HepG2 (cell line): Measurements from ENCODE around the gene CFAP221. TPM values are rescaled to one million over a fixed set of nuclear protein-coding genes. Genes with fewer than 3 reads are reported as not detected.

Source experiments
- ATAC-seq: fragments of 200-7000 bp; cut with Tn5 transposase; 3 replicates; pipeline ENCODE4 v1.9.1; 2020; ENCODE audit warnings: mild to moderate bottlenecking, moderate library complexity
- BruUV-seq: library from RNA; stranded (reverse); fragments of 400-500 nt; replicated peaks from 2 replicates; lab custom pipeline; 2021; lab: Mats Ljungman, UMichigan
- CTCF ChIA-PET: fragments of 300-600 bp; formaldehyde crosslinking; extraction: SDS; loops from one replicate; lab custom pipeline; 2021; ENCODE audit warnings: low total read pairs, inconsistent platforms, low intra/inter-chr PET ratio; lab: Yijun Ruan, JAX
- POLR2A ChIA-PET: fragments of 350-600 bp; sonication (Branson Sonifier 250); formaldehyde crosslinking; loops from one replicate; lab custom pipeline; 2020; ENCODE audit warnings: antibody characterized with exemption, inconsistent platforms; lab: Yijun Ruan, JAX
- DNase-seq: peaks from one replicate; pipeline ENCODE4 v3.0.0-alpha.2; 2015; ENCODE audit warnings: low spot score
- FAIRE-seq: peaks from 3 replicates; lab custom pipeline; 2011; peaks lifted over from hg19 to GRCh38; lab: Jason Lieb, UNC
- H2AFZ ChIP-seq: one replicate; pipeline ENCODE4 v1.6.1; 2011; ENCODE audit warnings: low read length, inconsistent platforms
- H3K27ac ChIP-seq: fragments of 300-600 bp; 3 replicates; pipeline ENCODE4 v1.8.0; 2011; ENCODE audit warnings: mixed run types, mild to moderate bottlenecking, mixed read lengths, low read length, inconsistent platforms; ENCODE audit not compliant: insufficient read depth; ENCODE audit errors: extremely low read length
- H3K27me3 ChIP-seq, 2 experiments: fragments of 200-600 bp in 1 of 2; 2 replicates in 1 of 2; 3 replicates in 1 of 2; pipeline versions ENCODE4 v1.6.0 to v1.8.0; 2011; ENCODE audit warnings: low read length in 2 of 2, mild to moderate bottlenecking in 2 of 2, moderate library complexity in 2 of 2, inconsistent platforms in 1 of 2; ENCODE audit not compliant: insufficient read depth in 2 of 2, control insufficient read depth in 1 of 2
- H3K36me3 ChIP-seq, 2 experiments: fragments of 200-600 bp in 1 of 2; replicated peaks in 1 of 2; 2 replicates in 1 of 2; 3 replicates in 1 of 2; pipeline versions ENCODE4 v1.5.1 to v1.8.0; 2011; ENCODE audit warnings: low read length in 2 of 2, inconsistent platforms in 1 of 2; ENCODE audit not compliant: insufficient read depth in 2 of 2, control insufficient read depth in 1 of 2
- H3K4me1 ChIP-seq: 2 replicates; pipeline ENCODE4 v1.5.1; 2012; ENCODE audit warnings: low read length, inconsistent platforms; ENCODE audit not compliant: insufficient read depth
- H3K4me2 ChIP-seq: 2 replicates; pipeline ENCODE4 v1.6.0; 2011; ENCODE audit warnings: low read depth, low read length, inconsistent platforms
- H3K4me3 ChIP-seq, 3 experiments: fragments of 200-600 bp in 1 of 3; sonication (generic), shearing (Covaris generic) in 1 of 3; replicated peaks in 1 of 3; 2 replicates each; pipeline ENCODE4 v1.5.1; 2011 to 2016; ENCODE audit warnings: low read length in 3 of 3, inconsistent platforms in 2 of 3, low read depth in 2 of 3, mild to moderate bottlenecking in 2 of 3, control low read depth in 1 of 3, mixed read lengths in 1 of 3; ENCODE audit not compliant: insufficient read depth in 1 of 3
- H3K79me2 ChIP-seq: one replicate; pipeline ENCODE4 v1.6.1; 2011; ENCODE audit warnings: low read length, inconsistent platforms; ENCODE audit not compliant: insufficient read depth
- H3K9ac ChIP-seq: 2 replicates; pipeline ENCODE4 v1.6.0; 2011; ENCODE audit warnings: mild to moderate bottlenecking, low read depth, low read length, inconsistent platforms; ENCODE audit not compliant: insufficient read depth
- H3K9me3 ChIP-seq: 2 replicates; pipeline ENCODE4 v1.5.1; 2012; ENCODE audit warnings: mild to moderate bottlenecking, low read length
- H4K20me1 ChIP-seq: 2 replicates; pipeline ENCODE4 v1.6.0; 2011; ENCODE audit warnings: inconsistent platforms, mild to moderate bottlenecking, low read length, moderate library complexity; ENCODE audit not compliant: insufficient read depth
- ARHGAP35 ChIP-seq: sonication (generic); formaldehyde crosslinking; IDR thresholded peaks from 2 replicates; pipeline ENCODE4 v1.9.0; 2022; ENCODE audit warnings: mild to moderate bottlenecking, inconsistent platforms, moderate library complexity, missing genetic modification reagents, borderline replicate concordance
- ATF6 ChIP-seq: sonication (generic); formaldehyde crosslinking; conservative IDR thresholded peaks from 2 replicates; pipeline ENCODE4 v1.4.0; 2020; ENCODE audit warnings: missing genetic modification reagents
- CREBL2 ChIP-seq: sonication (generic); formaldehyde crosslinking; IDR thresholded peaks from 2 replicates; pipeline ENCODE4 v1.8.1; 2023; ENCODE audit warnings: missing genetic modification reagents, mild to moderate bottlenecking, borderline replicate concordance
- CSRNP2 ChIP-seq: sonication (generic); formaldehyde crosslinking; conservative IDR thresholded peaks from 2 replicates; pipeline ENCODE4 v1.8.0; 2022; ENCODE audit warnings: low read depth, missing genetic modification reagents
- DBP ChIP-seq: sonication (generic); formaldehyde crosslinking; IDR thresholded peaks from 2 replicates; pipeline ENCODE4 v1.4.0; 2020; ENCODE audit warnings: missing genetic modification reagents; ENCODE audit errors: not compliant biosample characterization
- DNMT3B ChIP-seq: conservative IDR thresholded peaks from 2 replicates; pipeline ENCODE4 v1.6.1; 2016; ENCODE audit warnings: missing biosample characterization, control low read depth
- EP300 ChIP-seq, 3 experiments: sonication (generic) in 1 of 3; formaldehyde crosslinking in 1 of 3; IDR thresholded peaks; 2 replicates each; pipeline versions ENCODE4 v1.5.1 to v1.6.1; 2011 to 2020; ENCODE audit warnings: low read depth in 2 of 3, low read length in 2 of 3, borderline replicate concordance in 1 of 3, improper control_type of control experiment in 1 of 3, mild to moderate bottlenecking in 1 of 3, missing genetic modification reagents in 1 of 3, moderate library complexity in 1 of 3
- NR0B2 ChIP-seq: sonication (generic); formaldehyde crosslinking; IDR thresholded peaks from 2 replicates; pipeline ENCODE4 v1.4.0; 2020; ENCODE audit warnings: mild to moderate bottlenecking, missing genetic modification reagents
- NR2F1 ChIP-seq, 2 experiments: fragments of 450-650 bp in 1 of 2; formaldehyde crosslinking in 1 of 2; IDR thresholded peaks; 2 replicates each; pipeline versions ENCODE4 v1.5.0 to v1.6.1; 2016 to 2020; ENCODE audit warnings: mild to moderate bottlenecking in 1 of 2, missing compliant biosample characterization in 1 of 2, missing genetic modification reagents in 1 of 2, moderate library complexity in 1 of 2
- PCBP2 ChIP-seq: fragments of 200-400 bp; formaldehyde crosslinking; optimal IDR thresholded peaks from 2 replicates; pipeline ENCODE3; 2018; ENCODE audit warnings: low read length, low read depth; ENCODE audit not compliant: poor library complexity, severe bottlenecking
- PHF20 ChIP-seq: sonication (generic); formaldehyde crosslinking; IDR thresholded peaks from 2 replicates; pipeline ENCODE4 v1.5.0; 2020; ENCODE audit warnings: mild to moderate bottlenecking, missing genetic modification reagents
- RFXAP ChIP-seq: sonication (generic); formaldehyde crosslinking; IDR thresholded peaks from 2 replicates; pipeline ENCODE4 v1.4.0; 2020; ENCODE audit warnings: missing genetic modification reagents, borderline replicate concordance
- SP4 ChIP-seq: sonication (generic); formaldehyde crosslinking; IDR thresholded peaks from 2 replicates; pipeline ENCODE4 v1.8.1; 2023; ENCODE audit warnings: mild to moderate bottlenecking, missing genetic modification reagents
- SP5 ChIP-seq: IDR thresholded peaks from 2 replicates; pipeline ENCODE4 v1.6.1; 2016; ENCODE audit warnings: low read depth, borderline replicate concordance
- ZNF282 ChIP-seq: fragments of 450-650 bp; IDR thresholded peaks from 2 replicates; pipeline ENCODE4 v1.6.1; 2018; ENCODE audit not compliant: partially characterized antibody
- ZNF3 ChIP-seq: IDR thresholded peaks from 2 replicates; pipeline ENCODE4 v1.7.0; 2017; ENCODE audit warnings: inconsistent platforms
- ZNF496 ChIP-seq: sonication (generic); formaldehyde crosslinking; IDR thresholded peaks from 2 replicates; pipeline ENCODE4 v1.8.1; 2023; ENCODE audit warnings: mild to moderate bottlenecking, moderate library complexity, missing genetic modification reagents; ENCODE audit not compliant: insufficient replicate concordance
- ZNF605 ChIP-seq: sonication (generic); formaldehyde crosslinking; IDR thresholded peaks from 2 replicates; pipeline ENCODE4 v1.8.0; 2022; ENCODE audit warnings: mild to moderate bottlenecking, missing genetic modification reagents
- ZNF616 ChIP-seq: sonication (generic); formaldehyde crosslinking; IDR thresholded peaks from 2 replicates; pipeline ENCODE4 v1.5.0; 2020; ENCODE audit warnings: low read depth, mild to moderate bottlenecking, missing genetic modification reagents
- ZNF775 ChIP-seq: sonication (generic); formaldehyde crosslinking; IDR thresholded peaks from 2 replicates; pipeline ENCODE4 v1.4.0; 2020; ENCODE audit warnings: missing genetic modification reagents, mild to moderate bottlenecking, moderate library complexity, borderline replicate concordance
- whole genome bisulfite sequencing: methylation state at CpG from one replicate; pipeline ENCODE4 v1.1.6; 2017; ENCODE audit warnings: low lambda C conversion rate; 5-methylcytosine and 5-hydroxymethylcytosine counted together
- in situ Hi-C: cut with HindIII; loops from 2 replicates; pipeline ENCODE4 v1.10.0; 2017; ENCODE audit warnings: low pct_unique_long_range_greater_than_20kb; ENCODE audit not compliant: extremely low pct_ligation_motif_present
- intact Hi-C: fragments of 100-400 bp; cut with micrococcal nuclease; formaldehyde crosslinking; loops from one replicate; pipeline ENCODE4 v1.10.0; 2022; ENCODE audit not compliant: unreplicated experiment
- polyA plus RNA-seq, 8 experiments: library from polyadenylated mRNA; depleted of rRNA in 3 of 8; stranded (reverse) in 7 of 8; unstranded in 1 of 8; fragments of >200 nt; fragmentation: Illumina TruSeq in 4 of 8; extraction: Trizol in 4 of 8; gene quantifications; 2 replicates each; pipeline versions ENCODE4 v1.2.1 to v1.2.3, GENCODE V29; 2011 to 2016; ENCODE audit warnings: low read depth in 4 of 8, missing spikeins in 1 of 8, mixed read lengths in 1 of 8; ENCODE audit not compliant: insufficient read depth in 1 of 8
- total RNA-seq, 5 experiments: library from RNA; depleted of rRNA; stranded (reverse); fragments of >200 nt; fragmentation: Illumina TruSeq; extraction: Trizol; gene quantifications; 2 replicates each; pipeline ENCODE4 v1.2.3, GENCODE V29; 2016; ENCODE audit warnings: low read depth in 1 of 5

Gene CFAP221
- total and polyA plus RNA-seq, 2 of the 13 experiments (the other 11 are each of a cell fraction or from before 2014, with no cell fraction given), result not detected

GRCh38 chr2:119541476-119541875 lies 2.8 kb upstream of the CFAP221 start:
- POLR2A ChIA-PET, result no interaction called here

More at GRCh38 chr2:119541476-119541875, 2.8 kb upstream of the CFAP221 start:
- H3K4me3 ChIP-seq, result no peak overlapping the region
- in situ Hi-C loops (no loop called here), intact Hi-C loops (no loop called here)
- H3K36me3 ChIP-seq, result no peaks in the 10 kb centered on the region
- no peaks in the 10 kb centered on the region for H3K79me2 ChIP-seq
- DNase-seq, result no peak
- peaks cover 10% of the 10 kb centered on the region for H3K4me1 ChIP-seq
- TF ChIP-seq ARHGAP35 (no peak), NR0B2 (no peak), DBP (CRISPR knock-in tag) (no peak), RFXAP (CRISPR knock-in tag) (no peak), NR2F1 (CRISPR knock-in tag; IDR thresholded peaks at IDR 0.05) (no peak), CSRNP2 (CRISPR knock-in tag) (no peak), ZNF496 (no peak), ZNF775 (CRISPR knock-in tag) (no peak), CREBL2 (CRISPR knock-in tag) (no peak), ATF6 (no peak), SP4 (CRISPR knock-in tag) (no peak), ZNF3 (no peak), PCBP2 (no peak), PHF20 (CRISPR knock-in tag) (no peak), EP300 (IDR thresholded peaks at IDR 0.05; ENCODE audit: low read depth in 2 of 2, low read length in 2 of 2) (no peak), EP300 (CRISPR knock-in tag; IDR thresholded peaks at IDR 0.05; ENCODE audit: borderline replicate concordance) (no peak), ZNF282 (no peak), DNMT3B (no peak), ZNF616 (CRISPR knock-in tag) (no peak), SP5 (CRISPR knock-in tag) (no peak), ZNF605 (CRISPR knock-in tag) (no peak)
- no TSS peak for BruUV-seq
- no peak overlapping the region for H3K9ac ChIP-seq
- ATAC-seq, result no peak
- H2AFZ ChIP-seq, result no peak overlapping the region
- no peaks in the 10 kb centered on the region for H3K9me3 ChIP-seq
- no peak overlapping the region for H3K4me2 ChIP-seq
- no peaks in the 10 kb centered on the region for H4K20me1 ChIP-seq
- FAIRE-seq, result no peak
- H3K27me3 ChIP-seq, result peaks cover 2 to 26% of the 10 kb centered on the region in 2 experiments; a peak in 4 of 5 replicates
- H3K27ac ChIP-seq, result no peak overlapping the region
- WGBS, result 54% methylated on average over 2 of the region's 2 CpGs
- CTCF ChIA-PET, result no interaction called here
